Measurements from ENCODE around the gene DBNDD1. TPM values are rescaled to one million over a fixed set of nuclear protein-coding genes. Genes with fewer than 3 reads are reported as not detected.

Gene DBNDD1
- total RNA-seq, 4 donors from 2014 or later: 2.1 to 14.3 (median 5.1) TPM

DNA sequence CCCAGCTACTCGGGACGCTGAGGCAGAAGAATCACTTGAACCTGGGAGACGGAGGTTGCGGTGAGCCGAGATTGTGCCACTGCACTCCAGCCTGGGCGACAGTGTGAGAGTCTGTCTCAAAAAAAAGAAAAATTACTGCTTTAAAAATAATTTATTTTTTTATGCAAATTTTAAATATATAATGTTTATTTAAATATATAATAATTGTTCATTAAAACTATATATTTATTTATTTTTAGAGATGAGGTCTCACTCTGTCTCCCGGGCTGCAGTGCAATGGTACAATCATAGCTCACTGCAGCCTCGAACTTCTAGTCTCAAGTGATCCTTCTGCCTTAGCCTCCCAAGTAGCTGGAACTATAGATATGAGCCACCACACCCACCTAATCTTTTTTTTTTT, 15.2 kb upstream of the DBNDD1 start:
- Histone ChIP-seq H3K27me3 (no peaks in the 10 kb centered on the region), H3K9me3 (no peaks in the 10 kb centered on the region), H3K4me3 (no peak overlapping the region), H3K36me3 (peaks cover 18 to 80% (median 53%) of the 10 kb centered on the region in 4 donors), H3K4me1 (no peaks in the 10 kb centered on the region), H3K27ac (replicated peaks in 1 of 4) (no peak overlapping the region)
- TF ChIP-seq POLR2AphosphoS5 (IDR thresholded peaks at IDR 0.05): no peak
- TF ChIP-seq, protein P1, sequence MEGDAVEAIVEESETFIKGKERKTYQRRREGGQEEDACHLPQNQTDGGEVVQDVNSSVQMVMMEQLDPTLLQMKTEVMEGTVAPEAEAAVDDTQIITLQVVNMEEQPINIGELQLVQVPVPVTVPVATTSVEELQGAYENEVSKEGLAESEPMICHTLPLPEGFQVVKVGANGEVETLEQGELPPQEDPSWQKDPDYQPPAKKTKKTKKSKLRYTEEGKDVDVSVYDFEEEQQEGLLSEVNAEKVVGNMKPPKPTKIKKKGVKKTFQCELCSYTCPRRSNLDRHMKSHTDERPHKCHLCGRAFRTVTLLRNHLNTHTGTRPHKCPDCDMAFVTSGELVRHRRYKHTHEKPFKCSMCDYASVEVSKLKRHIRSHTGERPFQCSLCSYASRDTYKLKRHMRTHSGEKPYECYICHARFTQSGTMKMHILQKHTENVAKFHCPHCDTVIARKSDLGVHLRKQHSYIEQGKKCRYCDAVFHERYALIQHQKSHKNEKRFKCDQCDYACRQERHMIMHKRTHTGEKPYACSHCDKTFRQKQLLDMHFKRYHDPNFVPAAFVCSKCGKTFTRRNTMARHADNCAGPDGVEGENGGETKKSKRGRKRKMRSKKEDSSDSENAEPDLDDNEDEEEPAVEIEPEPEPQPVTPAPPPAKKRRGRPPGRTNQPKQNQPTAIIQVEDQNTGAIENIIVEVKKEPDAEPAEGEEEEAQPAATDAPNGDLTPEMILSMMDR (IDR thresholded peaks at IDR 0.05): no peak
- no peak for TF ChIP-seq POLR2A (IDR thresholded peaks at IDR 0.05; ENCODE audit: low read depth)
- TF ChIP-seq EP300 (IDR thresholded peaks at IDR 0.05): no peak
- 88% methylated on average over 8 of the region's 8 CpGs for WGBS
- intact Hi-C loops (cut with DNase I): no loop called here
- DNase-seq (ENCODE audit: extremely low spot score): no peak

DNA sequence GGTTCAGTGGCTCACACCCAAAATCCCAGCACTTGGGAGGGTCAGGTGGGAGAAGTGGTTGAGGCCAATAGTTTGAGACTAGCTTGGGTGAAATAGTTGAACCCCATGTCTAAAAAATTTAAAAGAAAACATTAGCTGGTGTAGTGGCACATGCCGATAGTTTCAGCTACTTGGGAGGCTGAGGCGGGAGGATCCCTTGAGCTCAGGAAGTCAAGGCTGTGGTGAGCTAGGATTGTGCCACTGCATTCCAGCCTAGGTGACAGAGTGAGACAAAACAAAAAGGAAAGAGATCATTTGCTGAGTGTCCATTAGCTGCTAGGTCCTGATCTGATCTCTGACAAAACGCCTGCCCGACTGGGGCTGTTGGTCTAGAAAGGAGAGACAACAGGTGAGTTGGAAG, 14.1 kb upstream of the DBNDD1 start:
- H3K27me3 ChIP-seq: no peaks in the 10 kb centered on the region
- DNase-seq (ENCODE audit: extremely low spot score): no peak
- H3K9me3 ChIP-seq: no peaks in the 10 kb centered on the region
- no peak overlapping the region for H3K27ac ChIP-seq (replicated peaks in 1 of 4)
- peaks cover 16 to 82% (median 51%) of the 10 kb centered on the region in 4 donors for H3K36me3 ChIP-seq
- TF ChIP-seq POLR2A (IDR thresholded peaks at IDR 0.05; ENCODE audit: low read depth) (no peak), POLR2AphosphoS5 (IDR thresholded peaks at IDR 0.05) (no peak), EP300 (IDR thresholded peaks at IDR 0.05) (no peak)
- TF ChIP-seq, protein P1 (IDR thresholded peaks at IDR 0.05): no peak
- H3K4me3 ChIP-seq: no peak overlapping the region
- intact Hi-C loops (cut with DNase I): no loop called here
- WGBS: 81% methylated on average over 4 of the region's 4 CpGs
- no peaks in the 10 kb centered on the region for H3K4me1 ChIP-seq

DNA sequence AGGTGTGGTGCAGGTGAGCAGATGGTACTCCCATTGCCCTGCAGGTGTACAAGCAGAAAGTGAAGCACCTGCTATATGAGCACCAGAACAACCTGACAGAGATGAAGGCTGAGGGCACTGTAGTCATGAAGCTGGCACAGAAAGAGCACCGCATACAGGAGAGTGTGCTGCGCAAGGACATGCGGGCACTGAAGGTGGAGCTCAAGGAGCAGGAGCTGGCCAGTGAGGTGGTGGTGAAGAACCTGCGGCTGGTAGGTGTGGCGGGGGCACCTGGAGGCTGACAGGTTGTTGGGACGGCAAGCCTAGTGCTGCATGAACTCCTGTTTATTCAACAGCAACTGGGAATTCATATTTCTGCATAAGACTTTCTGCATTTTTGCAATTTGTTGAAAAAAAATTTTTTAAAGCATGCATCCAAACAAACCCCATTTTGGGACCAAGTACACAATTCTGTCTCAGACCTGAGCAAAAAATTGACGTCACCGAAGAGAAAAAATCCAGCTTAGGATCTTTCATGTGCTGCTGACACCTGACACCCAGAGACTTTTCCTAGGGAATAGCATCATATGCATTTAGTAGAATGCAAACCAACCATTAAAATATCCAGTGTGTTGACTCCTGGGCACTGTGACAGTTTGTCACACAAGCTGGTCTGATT, 13.5 kb upstream of the DBNDD1 start:
- Histone ChIP-seq H3K4me1 (no peaks in the 10 kb centered on the region), H3K4me3 (no peak overlapping the region), H3K9me3 (no peaks in the 10 kb centered on the region), H3K36me3 (peaks cover 12 to 77% (median 47%) of the 10 kb centered on the region in 4 donors), H3K27me3 (no peaks in the 10 kb centered on the region), H3K27ac (replicated peaks in 1 of 4) (no peak overlapping the region)
- WGBS: 76% methylated on average over 8 of the region's 8 CpGs
- TF ChIP-seq POLR2A (IDR thresholded peaks at IDR 0.05; ENCODE audit: low read depth): no peak
- TF ChIP-seq EP300 (IDR thresholded peaks at IDR 0.05): no peak
- TF ChIP-seq POLR2AphosphoS5 (IDR thresholded peaks at IDR 0.05): no peak
- TF ChIP-seq, protein P1 (IDR thresholded peaks at IDR 0.05): no peak
- intact Hi-C loops (cut with DNase I): no loop called here
- no peak for DNase-seq (ENCODE audit: extremely low spot score)

DNA sequence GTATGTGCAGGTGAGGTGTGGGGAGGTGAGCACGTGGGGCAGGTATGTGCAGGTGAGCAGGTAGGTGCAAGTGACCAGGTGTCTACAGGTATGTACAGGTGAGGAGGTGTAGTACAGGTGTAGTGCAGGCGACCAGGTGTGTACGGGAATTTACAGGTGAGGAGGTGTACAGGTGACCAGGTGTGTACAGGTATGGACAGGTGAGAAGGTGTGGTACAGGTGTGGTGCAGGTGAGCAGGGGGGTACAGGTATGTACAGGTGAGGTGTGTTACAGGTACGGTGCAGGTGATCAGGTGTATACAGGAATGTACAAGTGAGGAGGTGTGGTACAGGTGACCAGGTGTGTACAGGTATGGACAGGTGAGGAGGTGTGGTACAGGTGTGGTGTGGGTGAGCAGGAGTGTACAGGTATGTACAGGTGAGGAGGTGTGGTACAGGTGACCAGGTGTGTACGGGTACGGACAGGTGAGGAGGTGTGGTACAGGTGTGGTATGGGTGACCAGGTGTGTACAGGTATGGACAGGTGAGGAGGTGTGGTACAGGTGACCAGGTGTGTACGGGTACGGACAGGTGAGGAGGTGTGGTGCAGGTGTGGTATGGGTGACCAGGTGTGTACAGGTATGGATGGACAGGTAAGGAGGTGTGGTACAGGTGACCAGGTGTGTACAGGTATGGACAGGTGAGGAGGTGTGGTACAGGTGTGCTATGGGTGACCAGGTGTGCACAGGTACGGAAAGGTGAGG, 12.8 kb upstream of the DBNDD1 start:
- no peak overlapping the region for H3K27ac ChIP-seq (replicated peaks in 1 of 4)
- intact Hi-C loops (cut with DNase I): no loop called here
- H3K4me1 ChIP-seq: no peaks in the 10 kb centered on the region
- peaks cover 12 to 70% (median 44%) of the 10 kb centered on the region in 4 donors for H3K36me3 ChIP-seq
- DNase-seq (ENCODE audit: extremely low spot score): no peak
- TF ChIP-seq EP300 (IDR thresholded peaks at IDR 0.05) (no peak), POLR2AphosphoS5 (IDR thresholded peaks at IDR 0.05) (no peak), POLR2A (IDR thresholded peaks at IDR 0.05; ENCODE audit: low read depth) (no peak)
- TF ChIP-seq, protein P1 (IDR thresholded peaks at IDR 0.05): no peak
- H3K4me3 ChIP-seq: no peak overlapping the region
- no peaks in the 10 kb centered on the region for H3K9me3 ChIP-seq
- no peaks in the 10 kb centered on the region for H3K27me3 ChIP-seq
- 76% methylated on average over 9 of the region's 9 CpGs for WGBS
